Omental fat pad (tissue), 4 donors: ENCODE measurements around the gene RBM34. TPM values are rescaled to one million over a fixed set of nuclear protein-coding genes. Genes with fewer than 3 reads are reported as not detected.

Experiments used
- ATAC-seq: fragments of 150-250 bp; one replicate; pipeline ENCODE4 v1.9.1; 2016; ENCODE audit warnings: mild to moderate bottlenecking, moderate library complexity; ENCODE audit not compliant: low FRiP score
- DNase-seq: peaks from one replicate; pipeline ENCODE4 v3.0.0-alpha.2; 2019; ENCODE audit warnings: low spot score
- total RNA-seq, 4 donors: library from RNA; depleted of rRNA; stranded (reverse); fragments of >200 nt; gene quantifications; one replicate each; pipeline ENCODE4 v1.1.0, GENCODE V29; 2016
- TF ChIP-seq, protein P1 (sequence below), 3 donors: fragments of 450-650 bp; IDR thresholded peaks; one replicate each; pipeline ENCODE4 v1.5.1; 2016 to 2017; ENCODE audit warnings: antibody characterized with exemption in 3 of 3, mild to moderate bottlenecking in 3 of 3, moderate library complexity in 2 of 3

The RBM34 gene
- total RNA-seq, 4 donors from 2014 or later = 34.0 to 39.3 (median 36.5) TPM

DNA sequence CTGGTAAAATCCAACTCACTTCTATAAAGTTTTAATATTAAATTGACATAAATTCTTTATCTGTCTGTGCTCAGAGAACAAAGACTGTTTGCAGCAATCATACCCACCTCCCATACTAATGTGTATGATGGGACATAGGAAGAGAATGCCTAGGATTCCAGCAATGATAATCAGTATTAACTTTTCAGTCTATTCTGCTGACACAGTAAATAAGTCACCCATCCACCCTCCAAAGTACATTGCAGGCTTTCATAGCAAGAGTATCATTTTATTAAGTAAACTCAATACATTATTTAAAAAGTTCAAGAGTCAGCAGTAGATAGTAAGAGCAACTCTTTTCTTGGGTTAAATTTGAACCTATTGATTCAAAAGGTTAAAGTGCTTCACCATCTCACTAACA lies 8.8 kb downstream of the RBM34 start:
- ATAC-seq (no peak), DNase-seq (no peak)
- TF ChIP-seq, protein P1, sequence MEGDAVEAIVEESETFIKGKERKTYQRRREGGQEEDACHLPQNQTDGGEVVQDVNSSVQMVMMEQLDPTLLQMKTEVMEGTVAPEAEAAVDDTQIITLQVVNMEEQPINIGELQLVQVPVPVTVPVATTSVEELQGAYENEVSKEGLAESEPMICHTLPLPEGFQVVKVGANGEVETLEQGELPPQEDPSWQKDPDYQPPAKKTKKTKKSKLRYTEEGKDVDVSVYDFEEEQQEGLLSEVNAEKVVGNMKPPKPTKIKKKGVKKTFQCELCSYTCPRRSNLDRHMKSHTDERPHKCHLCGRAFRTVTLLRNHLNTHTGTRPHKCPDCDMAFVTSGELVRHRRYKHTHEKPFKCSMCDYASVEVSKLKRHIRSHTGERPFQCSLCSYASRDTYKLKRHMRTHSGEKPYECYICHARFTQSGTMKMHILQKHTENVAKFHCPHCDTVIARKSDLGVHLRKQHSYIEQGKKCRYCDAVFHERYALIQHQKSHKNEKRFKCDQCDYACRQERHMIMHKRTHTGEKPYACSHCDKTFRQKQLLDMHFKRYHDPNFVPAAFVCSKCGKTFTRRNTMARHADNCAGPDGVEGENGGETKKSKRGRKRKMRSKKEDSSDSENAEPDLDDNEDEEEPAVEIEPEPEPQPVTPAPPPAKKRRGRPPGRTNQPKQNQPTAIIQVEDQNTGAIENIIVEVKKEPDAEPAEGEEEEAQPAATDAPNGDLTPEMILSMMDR (IDR thresholded peaks at IDR 0.05) = no peak

- ATAC-seq (no peak), DNase-seq (no peak)
- TF ChIP-seq, protein P1 (IDR thresholded peaks at IDR 0.05) = no peak
Observed at GRCh38 chr1:235151033-235151432, 10.0 kb downstream of the RBM34 start.

DNA sequence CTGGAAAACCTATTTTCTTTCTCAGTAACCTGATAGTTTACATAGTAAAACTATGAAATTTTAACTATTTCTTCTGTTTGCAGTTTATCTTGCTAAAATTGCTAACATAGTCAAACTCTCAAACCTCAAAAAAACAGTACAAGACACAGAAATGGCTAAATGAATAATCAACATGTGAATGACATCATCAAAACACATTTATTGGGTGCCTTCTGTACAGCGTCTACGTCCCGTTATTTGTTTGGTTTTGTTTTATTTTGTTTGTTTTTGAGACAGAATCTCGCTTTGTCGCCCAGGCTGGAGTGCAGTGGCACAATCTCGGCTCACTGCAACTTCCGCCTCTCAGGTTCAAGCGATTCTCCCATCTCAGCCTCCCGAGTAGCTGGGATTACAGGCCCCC lies 11.2 kb downstream of the RBM34 start:
- no peak for ATAC-seq
- no peak for DNase-seq
- TF ChIP-seq, protein P1 (IDR thresholded peaks at IDR 0.05) = no peak

DNA sequence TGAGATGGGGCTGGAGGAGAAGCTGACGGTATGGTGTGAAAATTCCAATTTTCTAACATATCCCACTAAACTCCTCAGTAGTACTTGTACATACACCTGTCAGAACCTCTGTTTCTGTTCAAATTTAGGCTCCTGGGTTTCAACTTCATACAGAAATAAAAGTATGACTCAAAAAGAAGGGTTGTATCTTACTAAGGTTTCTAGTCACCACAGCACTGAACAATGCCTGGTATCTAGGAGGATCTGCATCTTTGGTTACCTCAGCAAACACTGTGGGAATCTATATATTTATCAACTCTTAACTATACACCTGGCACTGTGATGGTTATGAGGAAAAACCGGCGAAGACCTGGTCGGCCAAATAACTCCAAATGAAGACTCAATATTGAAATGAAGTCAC lies 13.8 kb downstream of the RBM34 start:
- no peak for ATAC-seq
- TF ChIP-seq, protein P1 (IDR thresholded peaks at IDR 0.05) = no peak
- DNase-seq = no peak

DNA sequence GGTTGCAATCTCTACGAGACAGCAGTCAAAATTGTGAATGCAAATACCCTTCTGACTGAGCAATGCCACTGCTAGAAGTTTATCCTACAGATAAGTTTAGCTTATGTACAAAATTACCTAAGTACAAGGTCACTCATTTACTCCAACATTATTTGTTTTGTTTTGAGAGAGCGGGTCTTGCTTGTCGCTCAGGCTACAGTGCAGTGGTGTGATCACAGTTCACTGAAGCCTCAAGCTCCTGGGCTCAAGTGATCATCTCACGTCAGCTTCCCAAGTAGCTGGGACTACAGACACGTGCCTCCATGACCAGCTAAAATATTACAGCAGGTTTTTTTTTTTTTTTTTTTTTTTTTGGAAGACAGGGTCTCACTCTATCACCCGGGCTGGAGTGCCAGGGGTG lies 15.4 kb downstream of the RBM34 start:
- DNase-seq (no peak), ATAC-seq (no peak)
- TF ChIP-seq, protein P1 (IDR thresholded peaks at IDR 0.05) = no peak

GRCh38 chr1:235142991-235143390 lies 18.1 kb downstream of the RBM34 start:
- DNase-seq (no peak), ATAC-seq (no peak)
- TF ChIP-seq, protein P1 (IDR thresholded peaks at IDR 0.05) = no peak

DNA sequence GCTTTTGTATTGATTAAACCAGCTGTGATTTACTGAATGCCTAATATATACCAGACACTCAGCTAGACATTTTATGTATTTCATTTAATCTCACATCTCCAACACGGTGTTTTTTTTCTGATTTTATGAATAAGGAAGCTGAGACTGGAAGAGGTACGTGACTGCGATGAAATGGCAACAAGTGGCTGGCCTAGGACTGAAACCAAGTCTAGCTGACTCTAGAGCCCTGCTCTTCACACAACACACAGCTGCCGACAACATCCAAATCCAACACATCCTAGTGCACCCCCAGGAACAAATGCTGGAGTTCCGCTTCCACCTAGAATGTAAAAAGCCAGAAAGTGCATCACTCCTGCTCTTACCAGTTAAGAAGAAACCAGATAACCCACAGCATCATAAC lies 21.7 kb downstream of the RBM34 start:
- ATAC-seq (no peak), DNase-seq (no peak)
- TF ChIP-seq, protein P1 (IDR thresholded peaks at IDR 0.05) = no peak
